Uterus (tissue), 4 donors: ENCODE measurements around the gene CAPN9. TPM values are rescaled to one million over a fixed set of nuclear protein-coding genes. Genes with fewer than 3 reads are reported as not detected.
"Not testable (repeated sequence)": the region's sequence is repeated elsewhere in the genome, so short reads cannot be mapped to it uniquely, and the experiment has no call there.

Experiments
- DNase-seq, 2 donors: peaks; one replicate each; pipeline ENCODE4 v3.0.0-alpha.2; 2019 to 2020
- H3K27ac ChIP-seq, 2 donors: fragments of 200-600 bp; sonication (generic); 1 replicate in 1 of 2; 2 replicates in 1 of 2; pipeline ENCODE4 v1.5.1; 2016 to 2018
- H3K27me3 ChIP-seq, 2 donors: fragments of 200-600 bp; sonication (generic); one replicate each; pipeline ENCODE4 v1.5.1; 2018 to 2019; ENCODE audit warnings: control low read depth in 1 of 2
- H3K36me3 ChIP-seq, 2 donors: fragments of 200-600 bp; sonication (generic); one replicate each; pipeline ENCODE4 v1.5.1; 2019; ENCODE audit warnings: control low read depth in 1 of 2
- H3K4me1 ChIP-seq, 2 donors: fragments of 200-600 bp; sonication (generic); one replicate each; pipeline ENCODE4 v1.5.1; 2018 to 2019; ENCODE audit warnings: control low read depth in 1 of 2
- H3K4me3 ChIP-seq, 2 donors: fragments of 200-600 bp; sonication (generic); 1 replicate in 1 of 2; 2 replicates in 1 of 2; pipeline ENCODE4 v1.5.1; 2018 to 2019; ENCODE audit warnings: mild to moderate bottlenecking in 1 of 2
- H3K9me3 ChIP-seq, 2 donors: fragments of 200-600 bp; sonication (generic); one replicate each; pipeline ENCODE4 v1.5.1; 2019; ENCODE audit warnings: control low read depth in 1 of 2
- CTCF ChIP-seq, 4 experiments: fragments of 200-600 bp in 2 of 4; fragments of 450-650 bp in 2 of 4; sonication (generic) in 2 of 4; IDR thresholded peaks; one replicate each; pipeline ENCODE4 v1.5.1; 2016 to 2019; ENCODE audit warnings: antibody characterized with exemption in 4 of 4, mild to moderate bottlenecking in 2 of 4, moderate library complexity in 1 of 4
- POLR2A ChIP-seq, 2 donors: fragments of 450-650 bp; IDR thresholded peaks; one replicate each; pipeline ENCODE4 v1.6.1; 2016; ENCODE audit warnings: antibody characterized with exemption in 2 of 2, mild to moderate bottlenecking in 1 of 2, moderate library complexity in 1 of 2
- intact Hi-C: fragments of 100-400 bp; cut with DNase I; formaldehyde crosslinking; loops from one replicate; pipeline ENCODE4 v1.15.1; 2023; ENCODE audit warnings: low total_unique reads
- total RNA-seq, 4 donors: library from RNA; depleted of rRNA in 3 of 4; stranded (reverse); fragments of >200 nt in 3 of 4; gene quantifications; one replicate each; pipeline versions ENCODE4 v1.1.0 to v1.2.4, GENCODE V29; 2014 to 2023
- donor health status: DM: yes; HTN: yes; CAD: no.

Gene CAPN9
- total RNA-seq, 4 donors from 2014 or later, result 0.41 TPM; not detected in 3

- no peak for DNase-seq
- intact Hi-C loops, result no loop called here
- H3K27ac ChIP-seq, result no peak overlapping the region
- no peaks in the 10 kb centered on the region for H3K27me3 ChIP-seq
- H3K4me1 ChIP-seq, result no peaks in the 10 kb centered on the region
- TF ChIP-seq CTCF (IDR thresholded peaks at IDR 0.05) (no peak), POLR2A (IDR thresholded peaks at IDR 0.05) (no peak)
- no peaks in the 10 kb centered on the region for H3K36me3 ChIP-seq
- H3K4me3 ChIP-seq, result no peak overlapping the region
- no peaks in the 10 kb centered on the region for H3K9me3 ChIP-seq
These were observed 13.2 kb downstream of the CAPN9 start for GRCh38 chr1:230760360-230760827.

GRCh38 chr1:230761443-230762167 is 14.4 kb downstream of the CAPN9 start:
- no peaks in the 10 kb centered on the region for H3K36me3 ChIP-seq
- no peaks in the 10 kb centered on the region for H3K4me1 ChIP-seq
- TF ChIP-seq CTCF (IDR thresholded peaks at IDR 0.05) (no peak), POLR2A (IDR thresholded peaks at IDR 0.05) (no peak)
- H3K4me3 ChIP-seq, result no peak overlapping the region
- H3K27me3 ChIP-seq, result no peaks in the 10 kb centered on the region
- H3K9me3 ChIP-seq, result no peaks in the 10 kb centered on the region
- intact Hi-C loops, result no loop called here
- no peak for DNase-seq
- H3K27ac ChIP-seq, result no peak overlapping the region

DNA sequence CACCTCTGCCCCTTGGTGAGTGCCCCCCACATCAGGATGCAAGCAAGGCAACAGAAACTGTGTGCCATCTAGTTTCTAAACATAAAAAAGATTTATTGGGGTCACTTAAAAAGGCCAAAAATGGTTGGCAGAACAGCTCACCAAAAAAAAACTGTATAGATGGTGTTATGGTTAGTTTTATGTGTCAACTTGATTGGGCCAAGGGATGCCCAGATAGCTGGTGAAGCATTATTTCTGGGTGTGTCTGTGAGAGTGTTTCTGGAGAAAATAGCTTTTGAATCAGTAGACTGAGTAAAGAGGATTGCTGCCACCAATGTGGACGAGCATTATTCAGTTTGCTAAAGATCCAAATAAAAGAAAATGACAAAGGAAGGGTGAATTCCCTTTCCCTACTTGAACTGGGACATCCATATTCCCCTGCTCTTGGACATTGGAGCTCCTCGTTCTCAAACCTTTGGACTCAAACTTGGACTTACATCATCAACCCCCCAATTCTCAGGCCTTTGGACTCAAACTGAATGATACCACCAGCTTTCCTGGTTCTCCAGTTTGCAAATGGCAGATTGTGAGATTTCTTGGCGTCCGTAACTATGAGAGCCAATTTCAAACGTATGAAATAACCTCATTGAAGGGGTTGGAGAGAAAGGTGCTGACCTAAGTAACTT is 16.9 kb downstream of the CAPN9 start:
- no peaks in the 10 kb centered on the region for H3K36me3 ChIP-seq
- intact Hi-C loops, result no loop called here
- no peak overlapping the region for H3K27ac ChIP-seq
- no peaks in the 10 kb centered on the region for H3K27me3 ChIP-seq
- H3K9me3 ChIP-seq, result no peaks in the 10 kb centered on the region
- H3K4me1 ChIP-seq, result no peaks in the 10 kb centered on the region
- TF ChIP-seq CTCF (IDR thresholded peaks at IDR 0.05), result no peak
- TF ChIP-seq POLR2A (IDR thresholded peaks at IDR 0.05), result no peak
- no peak for DNase-seq
- no peak overlapping the region for H3K4me3 ChIP-seq

GRCh38 chr1:230766318-230766717 is 19.1 kb downstream of the CAPN9 start:
- H3K4me1 ChIP-seq, result no peaks in the 10 kb centered on the region
- no peaks in the 10 kb centered on the region for H3K36me3 ChIP-seq
- H3K27me3 ChIP-seq, result no peaks in the 10 kb centered on the region
- no peak overlapping the region for H3K27ac ChIP-seq
- intact Hi-C loops, result no loop called here
- H3K9me3 ChIP-seq, result no peaks in the 10 kb centered on the region
- no peak for DNase-seq
- no peak for TF ChIP-seq CTCF (IDR thresholded peaks at IDR 0.05)
- no peak for TF ChIP-seq POLR2A (IDR thresholded peaks at IDR 0.05)
- H3K4me3 ChIP-seq, result no peak overlapping the region

- H3K27me3 ChIP-seq, H3K36me3 ChIP-seq, H3K27ac ChIP-seq, intact Hi-C loops, H3K4me1 ChIP-seq, H3K4me3 ChIP-seq, DNase-seq, H3K9me3 ChIP-seq: not testable (repeated sequence)
These were observed 20.8 kb downstream of the CAPN9 start for GRCh38 chr1:230767859-230768612.
